ENCODE measurements around the gene DGKI.

DNA sequence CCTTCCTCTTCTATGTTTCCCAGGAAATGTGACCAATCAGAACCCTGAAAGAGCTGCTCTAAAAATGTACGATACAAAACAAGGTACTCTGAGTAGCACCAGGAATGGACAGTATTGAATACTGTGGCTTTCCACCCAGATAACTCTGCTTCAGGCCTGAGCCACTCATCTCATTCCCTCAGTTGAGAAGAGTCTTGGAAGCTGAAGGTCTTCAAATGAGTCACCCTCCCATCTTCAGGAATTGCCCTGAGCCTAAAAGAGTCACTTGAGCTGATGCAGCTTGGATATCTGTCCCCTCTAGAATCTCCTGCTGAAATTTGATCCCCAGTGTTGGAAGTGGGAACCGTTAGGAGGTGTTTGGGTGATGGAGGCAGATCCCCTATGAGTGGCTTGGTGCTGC, 210.4 kb downstream of the DGKI start:
- TF ChIP-seq, protein P1, sequence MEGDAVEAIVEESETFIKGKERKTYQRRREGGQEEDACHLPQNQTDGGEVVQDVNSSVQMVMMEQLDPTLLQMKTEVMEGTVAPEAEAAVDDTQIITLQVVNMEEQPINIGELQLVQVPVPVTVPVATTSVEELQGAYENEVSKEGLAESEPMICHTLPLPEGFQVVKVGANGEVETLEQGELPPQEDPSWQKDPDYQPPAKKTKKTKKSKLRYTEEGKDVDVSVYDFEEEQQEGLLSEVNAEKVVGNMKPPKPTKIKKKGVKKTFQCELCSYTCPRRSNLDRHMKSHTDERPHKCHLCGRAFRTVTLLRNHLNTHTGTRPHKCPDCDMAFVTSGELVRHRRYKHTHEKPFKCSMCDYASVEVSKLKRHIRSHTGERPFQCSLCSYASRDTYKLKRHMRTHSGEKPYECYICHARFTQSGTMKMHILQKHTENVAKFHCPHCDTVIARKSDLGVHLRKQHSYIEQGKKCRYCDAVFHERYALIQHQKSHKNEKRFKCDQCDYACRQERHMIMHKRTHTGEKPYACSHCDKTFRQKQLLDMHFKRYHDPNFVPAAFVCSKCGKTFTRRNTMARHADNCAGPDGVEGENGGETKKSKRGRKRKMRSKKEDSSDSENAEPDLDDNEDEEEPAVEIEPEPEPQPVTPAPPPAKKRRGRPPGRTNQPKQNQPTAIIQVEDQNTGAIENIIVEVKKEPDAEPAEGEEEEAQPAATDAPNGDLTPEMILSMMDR (IDR thresholded peaks at IDR 0.05), result no peak
- TF ChIP-seq POLR2A (IDR thresholded peaks at IDR 0.05), result no peak
